ENCODE measurements around the gene CKAP2L. TPM values are rescaled to one million over a fixed set of nuclear protein-coding genes. Genes with fewer than 3 reads are reported as not detected.

The CKAP2L gene, protein sequence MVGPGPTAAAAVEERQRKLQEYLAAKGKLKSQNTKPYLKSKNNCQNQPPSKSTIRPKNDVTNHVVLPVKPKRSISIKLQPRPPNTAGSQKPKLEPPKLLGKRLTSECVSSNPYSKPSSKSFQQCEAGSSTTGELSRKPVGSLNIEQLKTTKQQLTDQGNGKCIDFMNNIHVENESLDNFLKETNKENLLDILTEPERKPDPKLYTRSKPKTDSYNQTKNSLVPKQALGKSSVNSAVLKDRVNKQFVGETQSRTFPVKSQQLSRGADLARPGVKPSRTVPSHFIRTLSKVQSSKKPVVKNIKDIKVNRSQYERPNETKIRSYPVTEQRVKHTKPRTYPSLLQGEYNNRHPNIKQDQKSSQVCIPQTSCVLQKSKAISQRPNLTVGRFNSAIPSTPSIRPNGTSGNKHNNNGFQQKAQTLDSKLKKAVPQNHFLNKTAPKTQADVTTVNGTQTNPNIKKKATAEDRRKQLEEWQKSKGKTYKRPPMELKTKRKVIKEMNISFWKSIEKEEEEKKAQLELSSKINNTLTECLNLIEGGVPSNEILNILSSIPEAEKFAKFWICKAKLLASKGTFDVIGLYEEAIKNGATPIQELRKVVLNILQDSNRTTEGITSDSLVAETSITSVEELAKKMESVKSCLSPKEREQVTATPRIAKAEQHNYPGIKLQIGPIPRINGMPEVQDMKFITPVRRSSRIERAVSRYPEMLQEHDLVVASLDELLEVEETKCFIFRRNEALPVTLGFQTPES
- 2.9 and 4.4 TPM in 2 replicates for polyA plus RNA-seq (2011; rRNA removed)
- 1.7 and 4.1 TPM in 2 replicates for polyA minus RNA-seq (2011; rRNA and poly(A)+ RNA removed)

DNA sequence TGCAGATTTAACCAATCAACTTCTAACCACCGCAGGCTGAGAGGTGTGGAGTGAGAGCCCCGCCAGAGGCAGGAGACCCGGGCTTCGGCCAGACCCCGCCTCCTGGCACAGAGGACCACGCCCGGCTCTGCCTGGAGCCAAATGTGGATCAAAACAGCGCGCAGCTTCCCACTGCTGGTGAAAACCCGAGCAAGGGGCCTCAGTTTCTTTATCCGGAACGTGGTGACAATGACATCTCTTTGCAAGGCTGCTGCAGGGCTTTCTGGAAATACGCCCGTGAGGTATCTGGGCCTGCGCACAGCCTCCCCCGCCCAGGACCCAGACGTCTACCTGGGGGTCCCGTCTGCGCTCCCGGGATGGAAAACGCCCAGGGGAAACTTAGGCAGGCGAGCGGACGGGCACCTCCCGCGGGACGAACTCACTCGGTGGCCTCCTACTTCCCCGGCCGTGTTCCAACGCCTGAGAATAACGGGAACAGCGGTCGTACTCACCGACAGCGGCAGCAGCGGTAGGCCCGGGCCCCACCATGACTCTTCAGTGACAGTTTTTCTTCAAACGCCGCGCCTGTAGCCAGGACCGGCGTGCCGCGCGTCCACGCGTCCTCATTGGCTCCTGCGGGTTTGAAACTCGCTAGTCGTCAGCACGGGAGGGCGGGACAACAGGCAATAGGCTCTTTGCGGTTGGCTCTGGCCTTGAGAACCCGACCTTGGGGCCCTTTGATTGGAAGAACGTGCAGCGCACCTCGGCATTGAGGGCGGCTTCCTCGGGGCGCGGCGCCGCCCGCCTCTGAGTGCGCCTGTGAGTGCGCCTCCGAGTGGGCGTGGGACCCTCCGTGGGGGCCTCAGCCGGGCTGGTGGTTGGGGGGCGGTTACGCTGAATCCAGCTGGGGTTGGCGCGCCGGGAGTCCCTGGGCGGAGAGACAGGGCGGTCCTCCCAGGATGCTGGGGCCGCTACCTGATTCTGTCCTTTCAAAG is at the start of gene CKAP2L:
TSS of gene CKAP2L (minus strand) at position 539 of the 974 bp plus-strand sequence. CDS start at position 528, 11 bp downstream.
- Histone ChIP-seq H3K27ac (ENCODE audit: low read depth, low read length) (peak within 1 kb of the TSS; percentile 54), H3K9me3 (ENCODE audit: control insufficient read depth, insufficient read depth, low read length) (no peaks in the 10 kb centered on the region; the same call in 1 of the 2 replicates), H3K27me3 (ENCODE audit: control insufficient read depth, insufficient read depth, low read length) (no peaks in the 10 kb centered on the region), H3K4me3 (ENCODE audit: low read depth, low read length) (peak within 1 kb of the TSS; percentile 88)
- ChIA-PET CTCF (interaction anchor here (0.6 to 4.9 kb wide), 4 partner anchors 15 to 178 kb away, joined by 3 to 44 read pairs (median 3); no protein-coding TSS in a partner anchor), POLR2A (no interaction called here)
- TF ChIP-seq, protein P1, sequence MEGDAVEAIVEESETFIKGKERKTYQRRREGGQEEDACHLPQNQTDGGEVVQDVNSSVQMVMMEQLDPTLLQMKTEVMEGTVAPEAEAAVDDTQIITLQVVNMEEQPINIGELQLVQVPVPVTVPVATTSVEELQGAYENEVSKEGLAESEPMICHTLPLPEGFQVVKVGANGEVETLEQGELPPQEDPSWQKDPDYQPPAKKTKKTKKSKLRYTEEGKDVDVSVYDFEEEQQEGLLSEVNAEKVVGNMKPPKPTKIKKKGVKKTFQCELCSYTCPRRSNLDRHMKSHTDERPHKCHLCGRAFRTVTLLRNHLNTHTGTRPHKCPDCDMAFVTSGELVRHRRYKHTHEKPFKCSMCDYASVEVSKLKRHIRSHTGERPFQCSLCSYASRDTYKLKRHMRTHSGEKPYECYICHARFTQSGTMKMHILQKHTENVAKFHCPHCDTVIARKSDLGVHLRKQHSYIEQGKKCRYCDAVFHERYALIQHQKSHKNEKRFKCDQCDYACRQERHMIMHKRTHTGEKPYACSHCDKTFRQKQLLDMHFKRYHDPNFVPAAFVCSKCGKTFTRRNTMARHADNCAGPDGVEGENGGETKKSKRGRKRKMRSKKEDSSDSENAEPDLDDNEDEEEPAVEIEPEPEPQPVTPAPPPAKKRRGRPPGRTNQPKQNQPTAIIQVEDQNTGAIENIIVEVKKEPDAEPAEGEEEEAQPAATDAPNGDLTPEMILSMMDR (IDR thresholded peaks at IDR 0.05; ENCODE audit: low read depth, low read length), result no peak
- peak; percentile 95 for DNase-seq (ENCODE audit: low read depth, low spot score)

GRCh38 chr2:112813280-112813966 is 49.0 kb upstream of the CKAP2L start:
- POLR2A ChIA-PET, result no interaction called here
- Histone ChIP-seq H3K27ac (ENCODE audit: low read depth, low read length) (no peak overlapping the region), H3K9me3 (ENCODE audit: control insufficient read depth, insufficient read depth, low read length) (no peaks in the 10 kb centered on the region), H3K27me3 (ENCODE audit: control insufficient read depth, insufficient read depth, low read length) (no peaks in the 10 kb centered on the region), H3K4me3 (ENCODE audit: low read depth, low read length) (no peak overlapping the region)
- TF ChIP-seq, protein P1 (IDR thresholded peaks at IDR 0.05; ENCODE audit: low read depth, low read length), result no peak
- CTCF ChIA-PET, result interaction anchor here (0.7 to 1.3 kb wide), 2 partner anchors 28 to 146 kb away, joined by 3 read pairs; no protein-coding TSS in a partner anchor
- DNase-seq (ENCODE audit: low read depth, low spot score), result no peak

DNA sequence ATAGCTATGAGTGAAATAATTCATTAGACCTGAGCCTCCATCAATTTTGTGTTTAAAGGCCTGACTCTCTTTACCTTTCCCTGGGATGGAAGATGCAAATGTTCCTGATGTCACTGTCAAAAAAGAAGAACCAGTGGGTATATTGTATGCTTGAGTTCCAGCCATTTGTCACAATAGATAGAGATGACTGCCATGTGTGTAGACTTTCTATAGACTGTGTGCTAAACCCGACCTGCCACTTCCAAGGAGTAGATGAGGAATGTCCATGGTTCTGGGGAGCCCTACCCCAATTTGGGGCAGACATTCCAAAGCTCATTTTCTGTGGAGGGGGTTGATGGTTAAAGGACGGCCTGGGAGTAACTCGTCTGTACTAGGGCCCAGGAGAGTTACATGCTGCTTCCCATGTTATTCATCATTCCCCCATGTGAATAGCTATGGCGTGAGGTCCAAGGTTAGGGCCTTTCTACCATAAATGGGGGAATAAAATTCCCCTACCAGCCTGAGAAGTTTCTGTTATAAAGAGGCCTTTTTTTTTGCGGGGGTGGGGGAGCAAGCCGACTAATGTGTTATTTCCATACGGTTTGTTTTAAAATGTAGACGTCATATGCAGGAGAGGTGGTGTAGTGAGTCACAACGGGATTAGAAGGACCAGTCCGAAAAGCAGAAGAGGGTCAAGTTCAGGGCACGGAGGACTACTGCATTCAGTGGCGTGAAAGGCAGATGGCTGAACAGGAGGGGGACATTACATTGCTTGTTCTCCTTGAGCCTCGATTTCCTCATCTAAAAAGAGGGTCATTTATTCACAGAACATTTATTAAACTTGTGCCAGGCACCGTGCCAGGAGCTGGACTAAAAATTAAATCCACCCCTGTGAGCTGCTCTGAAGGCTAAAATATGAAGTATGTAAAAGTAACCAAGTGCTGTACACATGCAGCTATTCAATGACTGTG is 48.2 kb upstream of the CKAP2L start:
- no peak overlapping the region for H3K4me3 ChIP-seq (ENCODE audit: low read depth, low read length)
- POLR2A ChIA-PET, result no interaction called here
- no peaks in the 10 kb centered on the region for H3K9me3 ChIP-seq (ENCODE audit: control insufficient read depth, insufficient read depth, low read length)
- CTCF ChIA-PET, result interaction anchor here (0.7 to 1.3 kb wide), 2 partner anchors 29 to 64 kb away, joined by 3 to 4 read pairs; no protein-coding TSS in a partner anchor
- DNase-seq (ENCODE audit: low read depth, low spot score), result peak; percentile 30
- H3K27ac ChIP-seq (ENCODE audit: low read depth, low read length), result peak overlapping the region; percentile 77
- no peaks in the 10 kb centered on the region for H3K27me3 ChIP-seq (ENCODE audit: control insufficient read depth, insufficient read depth, low read length)
- TF ChIP-seq, protein P1 (IDR thresholded peaks at IDR 0.05; ENCODE audit: low read depth, low read length), result no peak
